Right ventricle myocardium superior (tissue), 1 donor: ENCODE results near the gene KLRC2. TPM values are rescaled to one million over a fixed set of nuclear protein-coding genes. Genes with fewer than 3 reads are reported as not detected.
"Not testable (repeated sequence)": the region's sequence is repeated elsewhere in the genome, so short reads cannot be mapped to it uniquely, and the experiment has no call there.

Experiments used
- ATAC-seq: fragments of 200-7000 bp; cut with Tn5 transposase; one replicate; pipeline ENCODE4 v1.9.1; 2020; ENCODE audit warnings: mild to moderate bottlenecking; ENCODE audit not compliant: poor library complexity
- DNase-seq: peaks from one replicate; pipeline ENCODE4 v3.0.0-alpha.2; 2020
- intact Hi-C: fragments of 100-400 bp; cut with DNase I; formaldehyde crosslinking; loops from one replicate; pipeline ENCODE4 v1.11.2; 2022
- total RNA-seq: library from RNA; stranded (reverse); fragmentation: NEBNext Ultra II Directional; extraction: Animal tissue kit (Norgen Biotek cat#: 25700); gene quantifications from one replicate; pipeline ENCODE4 v1.2.1, GENCODE V29; 2021
- donor health status: DM: no; HTN: yes; CAD: no; lungs with severe emphysema.

KLRC2 gene
- total RNA-seq, 1 donor from 2014 or later, result not detected

GRCh38 chr12:10409392-10409791 lies 26.4 kb downstream of the KLRC2 start, which contains the start of gene KLRC4:
Gene KLRC4, minus strand, starts transcription at chr12:10409757. Its CDS starts 182 bp downstream, at chr12:10409575.
- DNase-seq, result no peak
- intact Hi-C loops, result no loop called here
- ATAC-seq, result no peak

GRCh38 chr12:10408842-10409241 lies 27.0 kb downstream of the KLRC2 start:
- DNase-seq (no peak), ATAC-seq (no peak)
- intact Hi-C loops, result no loop called here

DNA sequence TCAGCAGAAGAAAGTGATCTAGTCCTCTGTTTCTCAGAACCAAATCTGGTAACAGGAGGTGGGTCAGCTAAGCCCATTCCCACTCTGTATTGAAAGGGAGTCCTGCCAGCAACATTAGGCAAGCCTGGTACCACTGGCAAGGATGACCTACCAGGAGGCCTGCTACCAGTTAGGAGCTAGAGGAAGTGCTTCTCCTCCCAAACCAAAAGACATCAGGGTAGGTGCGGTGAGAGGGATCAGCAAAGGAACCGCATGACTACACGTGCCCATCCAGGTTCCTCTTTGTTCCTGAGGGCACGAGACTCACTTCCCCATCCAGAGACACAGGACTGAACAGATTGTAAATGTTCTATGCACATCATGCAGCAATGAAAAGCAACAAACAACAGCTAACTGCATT lies 29.1 kb downstream of the KLRC2 start:
- peak; percentile 38 for DNase-seq
- intact Hi-C loops, result no loop called here

GRCh38 chr12:10405294-10405693 lies 30.5 kb downstream of the KLRC2 start:
- intact Hi-C loops, result no loop called here
- DNase-seq (no peak), ATAC-seq (no peak)

More for the DNA sequence above, 29.1 kb downstream of the KLRC2 start:
- ATAC-seq, result peak; percentile 29

DNA sequence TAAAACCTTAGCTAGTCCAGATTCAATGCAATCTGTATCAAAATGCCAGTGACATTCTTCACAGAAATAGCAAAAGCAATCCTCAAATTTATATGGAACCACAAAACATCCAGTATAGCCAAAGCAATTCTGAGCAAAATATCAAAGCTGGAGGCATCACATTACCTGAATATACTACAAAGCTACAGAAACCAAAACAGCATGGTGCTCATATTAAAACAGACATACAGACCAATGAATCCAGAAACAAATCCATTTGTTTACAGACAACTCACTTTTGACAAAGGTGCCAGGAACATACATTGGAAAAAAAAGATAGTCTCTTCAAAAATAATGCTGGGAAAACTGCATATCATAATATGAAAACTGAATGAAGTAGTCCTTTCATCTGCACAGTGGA lies 31.0 kb downstream of the KLRC2 start:
- DNase-seq (no peak), ATAC-seq (no peak)
- intact Hi-C loops, result no loop called here

- intact Hi-C loops, result no loop called here
- DNase-seq, result no peak
- ATAC-seq, result no peak
Observed at GRCh38 chr12:10400829-10401228, 35.0 kb downstream of the KLRC2 start.

GRCh38 chr12:10398168-10398567 lies 37.6 kb downstream of the KLRC2 start:
- ATAC-seq (no peak), DNase-seq (no peak)
- intact Hi-C loops, result no loop called here

DNA sequence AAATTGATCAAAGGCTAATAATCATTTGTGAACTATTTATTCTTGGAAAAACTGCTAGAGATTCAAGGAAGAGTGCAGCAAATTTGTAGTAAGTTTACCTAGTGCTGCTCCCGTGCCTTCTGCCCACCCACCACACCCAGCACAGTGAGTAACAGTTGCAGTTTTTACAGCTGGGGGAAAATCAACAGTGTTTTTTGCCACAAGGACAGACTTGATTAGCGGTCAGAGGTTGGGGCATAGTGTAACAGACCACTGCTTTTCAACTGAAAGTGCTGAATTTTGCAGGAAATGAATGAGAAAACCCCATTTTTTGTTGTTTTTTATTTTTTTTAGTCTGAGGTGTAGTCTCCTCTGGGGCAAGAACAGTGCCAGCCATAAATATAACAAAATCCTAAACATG lies 38.5 kb downstream of the KLRC2 start:
- DNase-seq (no peak), ATAC-seq (no peak)
- intact Hi-C loops, result no loop called here

GRCh38 chr12:10396176-10396575 lies 39.6 kb downstream of the KLRC2 start:
- ATAC-seq, intact Hi-C loops, DNase-seq: not testable (repeated sequence)

DNA sequence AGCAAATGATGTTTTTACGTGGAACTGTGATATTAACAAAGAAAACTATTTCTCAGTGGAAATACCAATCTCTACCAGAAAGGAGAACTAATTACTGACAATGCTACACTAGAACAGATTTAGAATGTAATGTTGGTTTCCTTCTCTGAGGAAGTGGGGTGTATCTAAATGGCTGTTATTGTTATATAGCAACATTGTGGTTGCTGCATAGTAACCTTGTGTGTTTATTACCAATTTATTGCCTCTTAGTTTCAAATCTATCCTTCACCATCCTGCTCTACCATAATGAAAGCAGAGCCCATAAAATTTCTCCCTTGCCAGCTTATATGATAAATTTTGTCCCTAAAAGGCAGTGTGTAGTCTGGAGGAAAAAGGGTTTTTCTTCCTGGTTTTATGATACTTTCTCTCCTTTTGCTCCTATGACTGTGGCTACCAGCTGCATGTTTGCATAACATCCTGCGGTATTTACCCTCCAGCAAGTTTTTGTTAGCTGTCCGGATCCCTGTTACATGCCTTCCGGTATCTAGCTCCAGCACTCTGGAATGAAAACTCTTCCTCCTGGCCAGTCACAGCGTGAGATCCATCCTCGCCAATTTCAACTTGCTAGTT lies 40.3 kb downstream of the KLRC2 start:
- intact Hi-C loops, result no loop called here
- ATAC-seq, result peak; percentile 82
- no peak for DNase-seq

DNA sequence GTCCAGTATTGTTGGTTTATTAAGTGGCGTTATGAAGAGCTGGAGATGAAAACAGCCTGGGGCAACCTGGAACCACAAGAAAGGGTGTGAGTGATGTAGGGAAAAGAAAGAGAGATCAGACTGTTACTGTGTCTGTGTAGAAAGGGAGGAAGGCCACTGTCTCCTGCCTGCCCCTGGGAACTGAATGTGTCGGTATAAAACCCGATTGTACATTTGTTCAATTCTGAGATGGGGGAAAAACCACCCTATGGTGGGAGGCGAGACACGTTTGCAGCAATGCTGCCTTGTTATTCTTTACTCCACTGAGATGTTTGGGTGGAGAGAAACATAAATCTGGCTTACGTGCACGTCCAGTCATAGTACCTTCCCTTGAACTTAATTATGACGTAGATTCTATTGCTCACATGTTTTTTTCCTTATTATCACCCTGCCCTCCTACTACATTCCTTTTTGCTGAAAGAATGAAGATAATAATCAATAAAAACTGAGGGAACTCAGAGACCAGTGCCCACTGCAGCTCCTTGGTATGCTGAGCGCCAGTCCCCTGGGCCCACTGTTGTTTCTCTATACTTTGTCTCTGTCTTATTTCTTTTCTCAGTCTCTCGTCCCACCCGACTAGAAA lies 41.2 kb downstream of the KLRC2 start:
- ATAC-seq, intact Hi-C loops, DNase-seq: not testable (repeated sequence)

GRCh38 chr12:10393291-10393690 lies 42.5 kb downstream of the KLRC2 start:
- intact Hi-C loops, result no loop called here
- ATAC-seq, result no peak
- DNase-seq, result no peak

DNA sequence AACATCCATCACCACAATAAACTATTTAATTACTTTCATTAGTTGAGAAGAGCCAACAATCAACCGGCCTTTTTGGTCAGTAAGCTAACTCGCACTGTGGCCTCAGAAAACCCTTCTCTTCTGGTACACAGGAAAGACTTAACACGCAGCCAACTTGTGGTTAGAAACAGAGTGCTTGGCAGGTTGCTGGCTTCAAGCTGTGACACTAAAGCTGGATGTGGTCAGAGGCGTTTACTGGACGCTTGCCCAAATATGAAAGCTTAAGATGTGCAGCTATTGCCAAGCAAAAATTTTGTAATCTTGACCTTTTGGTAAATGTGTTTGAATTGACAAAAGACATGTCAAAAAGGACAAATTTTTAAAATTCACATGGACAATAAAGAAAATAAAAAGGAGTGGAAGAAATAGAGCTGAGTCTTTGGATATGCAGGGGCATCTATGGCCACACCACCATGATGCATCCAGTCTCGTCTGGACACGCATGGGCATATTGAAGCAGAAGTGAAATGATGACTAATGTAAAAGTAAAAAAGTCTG lies 43.3 kb downstream of the KLRC2 start:
- intact Hi-C loops, result no loop called here
- DNase-seq, result peak; percentile 68

GRCh38 chr12:10390991-10391390 lies 44.8 kb downstream of the KLRC2 start:
- DNase-seq, intact Hi-C loops, ATAC-seq: not testable (repeated sequence)

More for the DNA sequence above, 43.3 kb downstream of the KLRC2 start:
- ATAC-seq, result peak; percentile 89

DNA sequence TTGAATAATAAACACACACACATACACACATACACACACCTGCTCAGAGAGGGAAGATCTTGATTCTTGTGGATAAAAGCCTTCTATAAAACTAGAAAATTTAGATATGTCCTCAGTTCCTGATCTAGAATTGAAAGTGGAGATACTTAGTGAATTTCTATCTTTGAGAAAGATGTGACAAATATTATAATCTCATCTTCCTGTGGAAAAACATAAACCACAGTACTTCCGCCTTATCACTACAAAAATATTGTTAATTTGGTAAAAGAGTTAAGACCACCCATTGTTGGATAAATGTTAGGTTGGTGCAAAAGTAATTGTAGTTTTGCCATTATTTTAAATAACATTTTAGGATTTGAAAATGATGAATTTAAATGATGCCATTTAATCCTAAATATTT lies 45.9 kb downstream of the KLRC2 start, which contains the start of gene KLRK1:
Gene KLRK1 (minus strand): TSS at position 138 of the 400 bp plus-strand sequence. CDS start 1,231 bp downstream, outside the sequence.
- intact Hi-C loops, result no loop called here
- ATAC-seq, result no peak
- DNase-seq, result no peak

DNA sequence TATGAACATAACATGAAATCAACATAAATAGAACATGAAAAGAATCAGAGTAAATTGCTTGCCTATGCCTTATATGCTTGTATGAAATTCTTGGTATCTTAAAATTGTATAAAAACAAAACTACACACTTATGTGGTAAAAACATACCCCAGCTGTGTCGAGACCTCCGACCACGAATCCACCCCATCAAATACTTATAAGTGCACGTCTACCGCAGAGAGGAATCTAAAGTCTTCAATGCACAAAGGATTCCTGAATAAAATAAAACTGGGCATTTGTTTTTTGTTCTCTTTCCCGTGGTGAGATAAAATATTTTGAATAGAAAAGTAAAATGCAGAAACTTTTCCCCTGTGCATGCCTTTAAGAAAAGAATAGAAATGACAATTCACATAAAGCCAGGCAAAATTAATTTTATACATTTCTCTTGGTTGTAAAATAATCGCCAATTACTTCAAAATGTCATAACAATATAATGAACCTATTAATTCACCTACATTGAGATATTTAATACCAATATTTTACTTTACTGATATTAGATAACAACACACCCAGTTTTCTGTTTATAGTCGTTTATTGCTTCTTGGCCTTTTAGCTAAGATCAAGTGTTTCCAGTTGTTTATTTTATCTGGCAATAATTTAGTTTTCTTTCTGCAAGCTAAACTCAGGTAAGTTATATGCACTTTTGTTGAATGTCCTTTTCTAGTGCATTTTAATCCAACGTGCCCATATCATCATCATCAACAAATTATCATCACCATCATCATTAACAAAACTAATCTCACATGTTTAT lies 47.0 kb downstream of the KLRC2 start:
- no peak for ATAC-seq
- intact Hi-C loops, result no loop called here

GRCh38 chr12:10387498-10387897 lies 48.3 kb downstream of the KLRC2 start:
- DNase-seq, ATAC-seq, intact Hi-C loops: not testable (repeated sequence)

More for the DNA sequence above, 47.0 kb downstream of the KLRC2 start:
- no peak for DNase-seq

- intact Hi-C loops, result no loop called here
- ATAC-seq, result no peak
Observed at GRCh38 chr12:10386857-10387256, 49.0 kb downstream of the KLRC2 start.

GRCh38 chr12:10385166-10385613 lies 50.6 kb downstream of the KLRC2 start:
- intact Hi-C loops, result no loop called here
- DNase-seq, result no peak
- ATAC-seq, result no peak

More at GRCh38 chr12:10386857-10387256, 49.0 kb downstream of the KLRC2 start:
- DNase-seq, result no peak
